SK-N-MC (cell line): Measurements from ENCODE around the gene SLC4A1.

Source experiments
- EZH2 ChIP-seq: fragments of 200-600 bp; sonication (generic); IDR thresholded peaks from one replicate; pipeline ENCODE4 v1.6.1; 2017; ENCODE audit warnings: antibody characterized with exemption
- POLR2AphosphoS5 ChIP-seq: IDR thresholded peaks from 2 replicates; pipeline ENCODE4 v1.6.1; 2012; ENCODE audit warnings: mild to moderate bottlenecking, low read depth, low read length, borderline replicate concordance

DNA sequence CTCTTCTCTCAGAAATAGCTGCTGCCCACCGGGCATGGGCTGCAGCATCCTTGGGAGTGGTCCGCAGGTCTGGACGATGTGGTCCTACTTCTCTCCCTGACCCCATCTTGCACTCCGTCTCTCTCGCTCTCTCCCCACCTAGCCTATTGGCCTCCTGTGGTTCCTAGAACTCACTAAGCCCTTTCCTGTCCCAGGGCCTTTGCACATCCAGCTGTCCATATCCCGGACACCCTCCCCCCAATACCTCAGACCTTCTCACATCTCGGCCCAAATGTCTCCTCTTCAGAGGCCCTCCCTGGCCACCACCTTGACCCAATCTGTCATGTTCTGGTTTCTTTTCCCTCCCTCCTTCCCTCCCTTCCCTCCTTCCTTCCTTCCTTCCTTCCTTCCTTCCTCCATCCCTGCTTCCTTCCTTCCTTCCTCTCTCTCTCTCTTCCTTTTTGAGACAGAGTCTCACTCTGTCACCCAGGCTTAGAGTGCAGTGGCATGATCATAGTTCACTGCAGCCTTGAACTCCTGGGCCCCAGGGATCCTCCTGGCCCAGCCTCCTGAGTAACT, 4.5 kb downstream of the SLC4A1 start:
- no peak for TF ChIP-seq POLR2AphosphoS5
- TF ChIP-seq EZH2 = no peak
